ENCODE results near the gene EPB42.

- no peak for TF ChIP-seq CTCF (IDR thresholded peaks at IDR 0.05)
- TF ChIP-seq NR3C1 (CRISPR knock-in tag; conservative IDR thresholded peaks at IDR 0.05; ENCODE audit: low read depth), result no peak
- TF ChIP-seq, protein P1, sequence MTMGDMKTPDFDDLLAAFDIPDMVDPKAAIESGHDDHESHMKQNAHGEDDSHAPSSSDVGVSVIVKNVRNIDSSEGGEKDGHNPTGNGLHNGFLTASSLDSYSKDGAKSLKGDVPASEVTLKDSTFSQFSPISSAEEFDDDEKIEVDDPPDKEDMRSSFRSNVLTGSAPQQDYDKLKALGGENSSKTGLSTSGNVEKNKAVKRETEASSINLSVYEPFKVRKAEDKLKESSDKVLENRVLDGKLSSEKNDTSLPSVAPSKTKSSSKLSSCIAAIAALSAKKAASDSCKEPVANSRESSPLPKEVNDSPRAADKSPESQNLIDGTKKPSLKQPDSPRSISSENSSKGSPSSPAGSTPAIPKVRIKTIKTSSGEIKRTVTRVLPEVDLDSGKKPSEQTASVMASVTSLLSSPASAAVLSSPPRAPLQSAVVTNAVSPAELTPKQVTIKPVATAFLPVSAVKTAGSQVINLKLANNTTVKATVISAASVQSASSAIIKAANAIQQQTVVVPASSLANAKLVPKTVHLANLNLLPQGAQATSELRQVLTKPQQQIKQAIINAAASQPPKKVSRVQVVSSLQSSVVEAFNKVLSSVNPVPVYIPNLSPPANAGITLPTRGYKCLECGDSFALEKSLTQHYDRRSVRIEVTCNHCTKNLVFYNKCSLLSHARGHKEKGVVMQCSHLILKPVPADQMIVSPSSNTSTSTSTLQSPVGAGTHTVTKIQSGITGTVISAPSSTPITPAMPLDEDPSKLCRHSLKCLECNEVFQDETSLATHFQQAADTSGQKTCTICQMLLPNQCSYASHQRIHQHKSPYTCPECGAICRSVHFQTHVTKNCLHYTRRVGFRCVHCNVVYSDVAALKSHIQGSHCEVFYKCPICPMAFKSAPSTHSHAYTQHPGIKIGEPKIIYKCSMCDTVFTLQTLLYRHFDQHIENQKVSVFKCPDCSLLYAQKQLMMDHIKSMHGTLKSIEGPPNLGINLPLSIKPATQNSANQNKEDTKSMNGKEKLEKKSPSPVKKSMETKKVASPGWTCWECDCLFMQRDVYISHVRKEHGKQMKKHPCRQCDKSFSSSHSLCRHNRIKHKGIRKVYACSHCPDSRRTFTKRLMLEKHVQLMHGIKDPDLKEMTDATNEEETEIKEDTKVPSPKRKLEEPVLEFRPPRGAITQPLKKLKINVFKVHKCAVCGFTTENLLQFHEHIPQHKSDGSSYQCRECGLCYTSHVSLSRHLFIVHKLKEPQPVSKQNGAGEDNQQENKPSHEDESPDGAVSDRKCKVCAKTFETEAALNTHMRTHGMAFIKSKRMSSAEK (CRISPR knock-in tag; IDR thresholded peaks at IDR 0.05; ENCODE audit: borderline replicate concordance), result no peak
- no peak for TF ChIP-seq TCF7 (CRISPR knock-in tag; IDR thresholded peaks at IDR 0.05; ENCODE audit: low read depth)
- TF ChIP-seq, protein P2, sequence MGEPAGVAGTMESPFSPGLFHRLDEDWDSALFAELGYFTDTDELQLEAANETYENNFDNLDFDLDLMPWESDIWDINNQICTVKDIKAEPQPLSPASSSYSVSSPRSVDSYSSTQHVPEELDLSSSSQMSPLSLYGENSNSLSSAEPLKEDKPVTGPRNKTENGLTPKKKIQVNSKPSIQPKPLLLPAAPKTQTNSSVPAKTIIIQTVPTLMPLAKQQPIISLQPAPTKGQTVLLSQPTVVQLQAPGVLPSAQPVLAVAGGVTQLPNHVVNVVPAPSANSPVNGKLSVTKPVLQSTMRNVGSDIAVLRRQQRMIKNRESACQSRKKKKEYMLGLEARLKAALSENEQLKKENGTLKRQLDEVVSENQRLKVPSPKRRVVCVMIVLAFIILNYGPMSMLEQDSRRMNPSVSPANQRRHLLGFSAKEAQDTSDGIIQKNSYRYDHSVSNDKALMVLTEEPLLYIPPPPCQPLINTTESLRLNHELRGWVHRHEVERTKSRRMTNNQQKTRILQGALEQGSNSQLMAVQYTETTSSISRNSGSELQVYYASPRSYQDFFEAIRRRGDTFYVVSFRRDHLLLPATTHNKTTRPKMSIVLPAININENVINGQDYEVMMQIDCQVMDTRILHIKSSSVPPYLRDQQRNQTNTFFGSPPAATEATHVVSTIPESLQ (CRISPR knock-in tag; IDR thresholded peaks at IDR 0.05), result no peak
- TF ChIP-seq JUN (CRISPR knock-in tag; IDR thresholded peaks at IDR 0.05), result no peak
- no peak for TF ChIP-seq FOXP1 (CRISPR knock-in tag; IDR thresholded peaks at IDR 0.05; ENCODE audit: borderline replicate concordance)
- TF ChIP-seq AR (CRISPR knock-in tag; IDR thresholded peaks at IDR 0.05), result no peak
- TF ChIP-seq, protein P3, sequence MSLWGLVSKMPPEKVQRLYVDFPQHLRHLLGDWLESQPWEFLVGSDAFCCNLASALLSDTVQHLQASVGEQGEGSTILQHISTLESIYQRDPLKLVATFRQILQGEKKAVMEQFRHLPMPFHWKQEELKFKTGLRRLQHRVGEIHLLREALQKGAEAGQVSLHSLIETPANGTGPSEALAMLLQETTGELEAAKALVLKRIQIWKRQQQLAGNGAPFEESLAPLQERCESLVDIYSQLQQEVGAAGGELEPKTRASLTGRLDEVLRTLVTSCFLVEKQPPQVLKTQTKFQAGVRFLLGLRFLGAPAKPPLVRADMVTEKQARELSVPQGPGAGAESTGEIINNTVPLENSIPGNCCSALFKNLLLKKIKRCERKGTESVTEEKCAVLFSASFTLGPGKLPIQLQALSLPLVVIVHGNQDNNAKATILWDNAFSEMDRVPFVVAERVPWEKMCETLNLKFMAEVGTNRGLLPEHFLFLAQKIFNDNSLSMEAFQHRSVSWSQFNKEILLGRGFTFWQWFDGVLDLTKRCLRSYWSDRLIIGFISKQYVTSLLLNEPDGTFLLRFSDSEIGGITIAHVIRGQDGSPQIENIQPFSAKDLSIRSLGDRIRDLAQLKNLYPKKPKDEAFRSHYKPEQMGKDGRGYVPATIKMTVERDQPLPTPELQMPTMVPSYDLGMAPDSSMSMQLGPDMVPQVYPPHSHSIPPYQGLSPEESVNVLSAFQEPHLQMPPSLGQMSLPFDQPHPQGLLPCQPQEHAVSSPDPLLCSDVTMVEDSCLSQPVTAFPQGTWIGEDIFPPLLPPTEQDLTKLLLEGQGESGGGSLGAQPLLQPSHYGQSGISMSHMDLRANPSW (CRISPR knock-in tag; conservative IDR thresholded peaks at IDR 0.05; ENCODE audit: low read depth), result no peak
- TF ChIP-seq ZNF425 (CRISPR knock-in tag; conservative IDR thresholded peaks at IDR 0.05), result no peak
- no peak for TF ChIP-seq RORB (CRISPR knock-in tag; IDR thresholded peaks at IDR 0.05)
- no peak for TF ChIP-seq CREM (CRISPR knock-in tag; IDR thresholded peaks at IDR 0.05)
- no peak for TF ChIP-seq SOX15 (CRISPR knock-in tag; IDR thresholded peaks at IDR 0.05)
Observed at GRCh38 chr15:43214592-43215295, 6.1 kb downstream of the EPB42 start.
